Lower leg skin (tissue), 3 donors: ENCODE measurements around the gene SMAP2.

Experiments
- CTCF ChIP-seq, 3 donors: fragments of 450-650 bp; IDR thresholded peaks; one replicate each; pipeline ENCODE4 v1.5.1; 2016; ENCODE audit warnings: antibody characterized with exemption in 3 of 3, mild to moderate bottlenecking in 3 of 3, moderate library complexity in 2 of 3
- POLR2A ChIP-seq, 2 donors: fragments of 450-650 bp; IDR thresholded peaks; one replicate each; pipeline ENCODE4 v1.6.1; 2016 to 2017; ENCODE audit warnings: antibody characterized with exemption in 2 of 2, mild to moderate bottlenecking in 1 of 2, moderate library complexity in 1 of 2

- TF ChIP-seq CTCF (IDR thresholded peaks at IDR 0.05): no peak
- no peak for TF ChIP-seq POLR2A (IDR thresholded peaks at IDR 0.05)
Measured at GRCh38 chr1:40399984-40400704, 26.6 kb downstream of the SMAP2 start.
